ENCODE measurements around the gene ELMOD3. TPM values are rescaled to one million over a fixed set of nuclear protein-coding genes. Genes with fewer than 3 reads are reported as not detected.
A peak's percentile ranks its signal among the peaks of the same experiment; 100 is the strongest.

The ELMOD3 gene
- total and polyA plus RNA-seq, 8 donors: 3.9 to 22.9 (median 8.0) TPM

GRCh38 chr2:85422072-85422457 is 67.5 kb downstream of the ELMOD3 start:
- DNase-seq (no peak), FAIRE-seq (no peak), ATAC-seq (no peak)
- TF ChIP-seq, protein P1, sequence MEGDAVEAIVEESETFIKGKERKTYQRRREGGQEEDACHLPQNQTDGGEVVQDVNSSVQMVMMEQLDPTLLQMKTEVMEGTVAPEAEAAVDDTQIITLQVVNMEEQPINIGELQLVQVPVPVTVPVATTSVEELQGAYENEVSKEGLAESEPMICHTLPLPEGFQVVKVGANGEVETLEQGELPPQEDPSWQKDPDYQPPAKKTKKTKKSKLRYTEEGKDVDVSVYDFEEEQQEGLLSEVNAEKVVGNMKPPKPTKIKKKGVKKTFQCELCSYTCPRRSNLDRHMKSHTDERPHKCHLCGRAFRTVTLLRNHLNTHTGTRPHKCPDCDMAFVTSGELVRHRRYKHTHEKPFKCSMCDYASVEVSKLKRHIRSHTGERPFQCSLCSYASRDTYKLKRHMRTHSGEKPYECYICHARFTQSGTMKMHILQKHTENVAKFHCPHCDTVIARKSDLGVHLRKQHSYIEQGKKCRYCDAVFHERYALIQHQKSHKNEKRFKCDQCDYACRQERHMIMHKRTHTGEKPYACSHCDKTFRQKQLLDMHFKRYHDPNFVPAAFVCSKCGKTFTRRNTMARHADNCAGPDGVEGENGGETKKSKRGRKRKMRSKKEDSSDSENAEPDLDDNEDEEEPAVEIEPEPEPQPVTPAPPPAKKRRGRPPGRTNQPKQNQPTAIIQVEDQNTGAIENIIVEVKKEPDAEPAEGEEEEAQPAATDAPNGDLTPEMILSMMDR (IDR thresholded peaks at IDR 0.05): no peak
- peak overlapping the region; percentile 79 to 88 (median 84) for H3K27ac ChIP-seq
- intact Hi-C loops (cut with DNase I): loop anchor here (5.0 to 10.0 kb wide), 2 partner anchors 130 to 133 kb away; no protein-coding TSS in a partner anchor
- no peaks in the 10 kb centered on the region for H3K27me3 ChIP-seq
- H3K9me3 ChIP-seq: no peaks in the 10 kb centered on the region
- peaks cover 36 to 60% (median 52%) of the 10 kb centered on the region in 3 donors for H3K4me1 ChIP-seq
- WGBS, 2 donors: 39 to 43% methylated on average over 2 of the region's 2 CpGs
- H3K36me3 ChIP-seq: no peaks in the 10 kb centered on the region
- H3K4me3 ChIP-seq: no peak overlapping the region

- TF ChIP-seq, protein P1 (IDR thresholded peaks at IDR 0.05): no peak
- Histone ChIP-seq H3K4me1 (peaks cover 43 to 61% (median 52%) of the 10 kb centered on the region in 3 donors), H3K27me3 (no peaks in the 10 kb centered on the region), H3K27ac (peak overlapping the region in 2 of 4 donors; percentile 5 to 86), H3K36me3 (no peaks in the 10 kb centered on the region), H3K4me3 (no peak overlapping the region), H3K9me3 (no peaks in the 10 kb centered on the region)
- FAIRE-seq: no peak
- no peak for DNase-seq
- ATAC-seq: no peak
- intact Hi-C loops (cut with DNase I): loop anchor here (5.0 to 10.0 kb wide), 2 partner anchors 129 to 131 kb away; no protein-coding TSS in a partner anchor
- 88 to 93% methylated on average over 5 of the region's 5 CpGs for WGBS, 2 donors
Measured at GRCh38 chr2:85423525-85423924, 69.0 kb downstream of the ELMOD3 start.

DNA sequence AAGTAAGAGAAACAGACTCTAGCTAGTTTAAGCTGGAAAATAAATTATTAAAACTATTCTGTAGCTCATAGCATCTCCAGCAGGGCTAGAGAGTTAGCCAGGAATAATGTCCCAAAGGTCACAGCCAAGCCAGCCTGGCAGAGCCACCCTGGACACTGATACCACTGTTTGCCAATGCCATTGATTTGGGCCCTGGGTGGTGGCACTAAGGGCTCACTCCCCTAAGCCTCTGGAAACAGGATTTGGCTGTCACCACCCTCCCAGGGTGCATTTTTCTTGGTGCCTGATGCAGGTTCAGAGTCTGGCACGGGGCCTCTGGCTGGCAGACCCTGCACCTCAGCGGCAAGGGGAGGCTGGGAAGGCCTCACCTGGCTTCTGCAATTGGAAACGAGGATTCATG is 71.0 kb downstream of the ELMOD3 start:
- Histone ChIP-seq H3K27me3 (no peaks in the 10 kb centered on the region), H3K27ac (peak overlapping the region; percentile 18 to 49 (median 32)), H3K36me3 (no peaks in the 10 kb centered on the region), H3K4me1 (peaks cover 35 to 44% (median 38%) of the 10 kb centered on the region in 3 donors), H3K9me3 (no peaks in the 10 kb centered on the region), H3K4me3 (no peak overlapping the region)
- intact Hi-C loops (cut with DNase I): loop anchor here in 1 of 3 donors (10.0 kb wide), 1 partner anchor 129 kb away; no protein-coding TSS in a partner anchor
- peak in 4 of 6 donors; percentile 64 to 79 (median 73) for DNase-seq
- peak in 1 of 4 donors; percentile 24 for ATAC-seq
- 23 to 26% methylated on average over 3 of the region's 3 CpGs for WGBS, 2 donors
- no peak for FAIRE-seq
- TF ChIP-seq, protein P1 (IDR thresholded peaks at IDR 0.05): no peak

GRCh38 chr2:85427300-85427835 is 72.8 kb downstream of the ELMOD3 start:
- Histone ChIP-seq H3K36me3 (no peaks in the 10 kb centered on the region), H3K4me3 (no peak overlapping the region), H3K27me3 (no peaks in the 10 kb centered on the region), H3K9me3 (no peaks in the 10 kb centered on the region), H3K27ac (peak overlapping the region in 1 of 4 donors; percentile 9), H3K4me1 (peaks cover 27 to 29% (median 28%) of the 10 kb centered on the region in 3 donors)
- TF ChIP-seq, protein P1 (IDR thresholded peaks at IDR 0.05): no peak
- ATAC-seq: peak in 3 of 4 donors; percentile 28 to 58 (median 37)
- intact Hi-C loops (cut with DNase I): loop anchor here in 1 of 3 donors (10.0 kb wide), 1 partner anchor 127 kb away; no protein-coding TSS in a partner anchor
- DNase-seq: no peak
- WGBS, 2 donors: 48 to 55% methylated on average over 3 of the region's 3 CpGs
- no peak for FAIRE-seq

DNA sequence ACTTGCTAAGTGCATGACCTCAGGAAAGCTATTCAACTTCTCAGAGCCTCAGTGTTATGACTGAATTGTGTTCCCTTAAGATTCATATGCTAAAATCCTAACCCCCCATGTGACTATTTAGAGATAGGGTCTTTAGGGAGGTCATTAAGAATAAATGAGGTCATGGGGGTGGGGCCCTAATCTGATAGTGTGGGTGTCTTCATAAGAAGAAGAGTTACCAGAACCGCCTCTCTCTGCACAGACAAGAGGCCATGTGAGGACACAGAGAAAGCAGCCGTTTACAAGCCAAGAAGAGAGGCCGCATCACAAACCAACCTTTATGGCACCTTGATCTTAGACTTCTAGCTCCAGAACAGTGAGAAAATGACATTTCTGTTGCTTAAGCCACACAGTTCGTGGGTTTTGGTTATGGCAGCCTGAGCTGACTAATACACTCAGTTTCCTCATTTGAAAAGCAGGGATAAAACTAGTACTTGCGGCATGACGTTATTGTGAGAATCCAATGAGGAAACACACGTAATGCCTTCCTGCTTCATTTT is 73.8 kb downstream of the ELMOD3 start:
- H3K4me3 ChIP-seq: no peak overlapping the region
- no peaks in the 10 kb centered on the region for H3K9me3 ChIP-seq
- ATAC-seq (no peak), FAIRE-seq (no peak), DNase-seq (no peak)
- H3K27me3 ChIP-seq: no peaks in the 10 kb centered on the region
- intact Hi-C loops (cut with DNase I): loop anchor here in 1 of 3 donors (10.0 kb wide), 1 partner anchor 126 kb away; no protein-coding TSS in a partner anchor
- WGBS, 2 donors: 87% methylated on average over 7 of the region's 7 CpGs
- peaks cover 20 to 24% (median 21%) of the 10 kb centered on the region in 3 donors for H3K4me1 ChIP-seq
- TF ChIP-seq, protein P1 (IDR thresholded peaks at IDR 0.05): no peak
- H3K36me3 ChIP-seq: no peaks in the 10 kb centered on the region
- no peak overlapping the region for H3K27ac ChIP-seq

Data from pancreas (tissue), 10 donors.